K562 (cell line): Measurements from ENCODE around the gene ZNF562. TPM values are rescaled to one million over a fixed set of nuclear protein-coding genes. Genes with fewer than 3 reads are reported as not detected.

Experiments used
- ATAC-seq: fragments of 200-7000 bp; cut with Tn5 transposase; 3 replicates; pipeline ENCODE4 v1.9.1; 2020; ENCODE audit warnings: moderate library complexity
- BruUV-seq: library from RNA; stranded (reverse); fragments of 400-500 nt; replicated peaks from 2 replicates; lab custom pipeline; 2021; lab: Mats Ljungman, UMichigan
- CTCF ChIA-PET: fragments of 300-600 bp; formaldehyde crosslinking; extraction: SDS; loops from one replicate; lab custom pipeline; 2021; ENCODE audit warnings: low intra/inter-chr PET ratio; lab: Yijun Ruan, JAX
- POLR2A ChIA-PET: fragments of 300-600, 350-650 bp; sonication (Branson Sonifier 250); formaldehyde crosslinking; extraction: SDS; loops from one replicate; lab custom pipeline; 2021; ENCODE audit warnings: antibody characterized with exemption, inconsistent platforms; lab: Yijun Ruan, JAX
- DNase-seq, 4 experiments: peaks; one replicate each; pipeline versions ENCODE4 v3.0.0 to v3.0.0-alpha.2; 2011 to 2018; ENCODE audit warnings: low spot score in 3 of 4, mixed read lengths in 3 of 4; ENCODE audit errors: extremely low read depth in 1 of 4
- FAIRE-seq: peaks from 2 replicates; lab custom pipeline; 2011; peaks lifted over from hg19 to GRCh38; lab: Jason Lieb, UNC
- H2AFZ ChIP-seq: 2 replicates; pipeline ENCODE4 v1.6.0; 2011; ENCODE audit warnings: low read depth, low read length, control low read depth, inconsistent platforms
- H3K27ac ChIP-seq: fragments of 200-600 bp; 3 replicates; pipeline ENCODE4 v1.8.0; 2011; ENCODE audit warnings: low read depth, mild to moderate bottlenecking, control low read depth, inconsistent platforms, low read length, moderate library complexity, mixed read lengths; ENCODE audit errors: extremely low read depth
- H3K27me3 ChIP-seq, 2 experiments: fragments of 300-600 bp in 1 of 2; 2 replicates in 1 of 2; 3 replicates in 1 of 2; pipeline versions ENCODE4 v1.6.0 to v1.8.0; 2011; ENCODE audit warnings: inconsistent platforms in 2 of 2, low read length in 2 of 2, mild to moderate bottlenecking in 1 of 2, mixed read lengths in 1 of 2, moderate library complexity in 1 of 2; ENCODE audit not compliant: control insufficient read depth in 2 of 2, insufficient read depth in 2 of 2
- H3K36me3 ChIP-seq: fragments of 300-600 bp; 3 replicates; pipeline ENCODE4 v1.8.0; 2011; ENCODE audit warnings: mild to moderate bottlenecking, low read length, inconsistent platforms; ENCODE audit not compliant: control insufficient read depth, insufficient read depth
- H3K4me1 ChIP-seq, 2 experiments: fragments of 200-600 bp in 1 of 2; replicated peaks in 1 of 2; 2 replicates in 1 of 2; 3 replicates in 1 of 2; pipeline versions ENCODE4 v1.5.1 to v1.8.0; 2011; ENCODE audit warnings: inconsistent platforms in 2 of 2, low read length in 2 of 2, mild to moderate bottlenecking in 1 of 2, mixed read lengths in 1 of 2, moderate library complexity in 1 of 2; ENCODE audit not compliant: control insufficient read depth in 2 of 2, insufficient read depth in 2 of 2
- H3K4me2 ChIP-seq: 2 replicates; pipeline ENCODE4 v1.6.1; 2011; ENCODE audit warnings: low read length, control low read depth, inconsistent platforms, mixed read lengths; ENCODE audit not compliant: insufficient read depth
- H3K4me3 ChIP-seq: fragments of 200-600 bp; sonication (generic), shearing (Covaris generic); 2 replicates; pipeline ENCODE4 v1.5.1; 2016; ENCODE audit warnings: control low read depth, inconsistent platforms
- H3K79me2 ChIP-seq: fragments of 200-600 bp; 3 replicates; pipeline ENCODE4 v1.8.0; 2011; ENCODE audit warnings: low read length, inconsistent platforms; ENCODE audit not compliant: control insufficient read depth, insufficient read depth
- H3K9ac ChIP-seq, 2 experiments: 2 replicates each; pipeline versions ENCODE4 v1.6.0 to v1.6.1; 2011; ENCODE audit warnings: low read depth in 2 of 2, low read length in 2 of 2, control low read depth in 1 of 2, inconsistent platforms in 1 of 2, mild to moderate bottlenecking in 1 of 2, mixed read lengths in 1 of 2; ENCODE audit not compliant: insufficient read depth in 1 of 2
- H3K9me1 ChIP-seq: one replicate; pipeline ENCODE4 v1.6.0; 2011; ENCODE audit warnings: inconsistent platforms, mild to moderate bottlenecking, low read length, moderate library complexity; ENCODE audit not compliant: control insufficient read depth, insufficient read depth
- H3K9me3 ChIP-seq: replicated peaks from 2 replicates; pipeline ENCODE4 v1.5.1; 2011; ENCODE audit warnings: low read depth, low read length, inconsistent platforms; ENCODE audit not compliant: control insufficient read depth, insufficient read depth
- H4K20me1 ChIP-seq: replicated peaks from 2 replicates; pipeline ENCODE4 v1.6.1; 2011; ENCODE audit warnings: low read length, inconsistent platforms, mixed read lengths; ENCODE audit not compliant: control insufficient read depth, insufficient read depth
- BACH1 ChIP-seq: fragments of 200-800 bp; sonication (Bioruptor generic); IDR thresholded peaks from 2 replicates; pipeline ENCODE4 v1.6.1; 2016; ENCODE audit warnings: missing genetic modification characterization, missing compliant biosample characterization
- CREB1 ChIP-seq, 2 experiments: sonication (generic) in 1 of 2; formaldehyde crosslinking in 1 of 2; IDR thresholded peaks; 2 replicates each; pipeline versions ENCODE4 v1.6.1 to v1.8.0; 2012 to 2022; ENCODE audit warnings: inconsistent platforms in 1 of 2, mild to moderate bottlenecking in 1 of 2, missing genetic modification reagents in 1 of 2, moderate library complexity in 1 of 2
- HCFC1 ChIP-seq: IDR thresholded peaks from 2 replicates; pipeline ENCODE4 v1.6.1; 2012; ENCODE audit warnings: low read depth, low read length, improper control_type of control experiment
- JUN ChIP-seq, 2 experiments: sonication (generic) in 1 of 2; formaldehyde crosslinking in 1 of 2; IDR thresholded peaks; 2 replicates each; pipeline versions ENCODE4 v1.6.1 to v1.8.0; 2012 to 2022; ENCODE audit warnings: borderline replicate concordance in 2 of 2, mild to moderate bottlenecking in 2 of 2, improper control_type of control experiment in 1 of 2, low read depth in 1 of 2, low read length in 1 of 2, missing genetic modification reagents in 1 of 2
- PHB ChIP-seq: fragments of 250-450 bp; sonication (Bioruptor Pico); IDR thresholded peaks from 2 replicates; pipeline ENCODE4 v1.5.0; 2021
- POLR2B ChIP-seq: fragments of 450-650 bp; IDR thresholded peaks from 2 replicates; pipeline ENCODE4 v1.6.1; 2018; ENCODE audit warnings: low read depth; ENCODE audit not compliant: partially characterized antibody
- RHOXF2B ChIP-seq: fragments of 250-450 bp; sonication (Bioruptor Pico); conservative IDR thresholded peaks from 2 replicates; pipeline ENCODE4 v1.5.1; 2021
- TAF15 ChIP-seq: fragments of 200-400 bp; formaldehyde crosslinking; IDR thresholded peaks from 2 replicates; pipeline ENCODE4 v1.6.1; 2017; ENCODE audit warnings: mild to moderate bottlenecking, low read depth, low read length, moderate library complexity
- ZBTB17 ChIP-seq: fragments of 450-650 bp; formaldehyde crosslinking; IDR thresholded peaks from 2 replicates; pipeline ENCODE4 v1.4.0; 2020; ENCODE audit warnings: mild to moderate bottlenecking
- ZBTB5 ChIP-seq: fragments of 450-650 bp; IDR thresholded peaks from 2 replicates; pipeline ENCODE4 v1.6.1; 2017; ENCODE audit warnings: antibody characterized with exemption
- ZFX ChIP-seq: sonication (generic); formaldehyde crosslinking; IDR thresholded peaks from 2 replicates; pipeline ENCODE4 v1.8.0; 2022; ENCODE audit warnings: mild to moderate bottlenecking, missing genetic modification reagents, moderate library complexity
- ZNF311 ChIP-seq: fragments of 250-450 bp; sonication (Bioruptor Pico); IDR thresholded peaks from 2 replicates; pipeline ENCODE4 v1.4.0; 2020; ENCODE audit warnings: mild to moderate bottlenecking, moderate library complexity
- ZNF384 ChIP-seq: IDR thresholded peaks from 2 replicates; pipeline ENCODE4 v1.6.1; 2012; ENCODE audit warnings: low read depth, low read length, improper control_type of control experiment
- ZNF41 ChIP-seq: fragments of 250-450 bp; sonication (Bioruptor Pico); conservative IDR thresholded peaks from 2 replicates; pipeline ENCODE4 v1.4.0; 2020; ENCODE audit warnings: mild to moderate bottlenecking
- ZNF444 ChIP-seq: fragments of 250-450 bp; sonication (Bioruptor Pico); IDR thresholded peaks from 2 replicates; pipeline ENCODE4 v1.4.0; 2020; ENCODE audit warnings: mild to moderate bottlenecking, moderate library complexity
- WGBS: fragments of 100-300 bp; shearing (Covaris generic); methylation state at CpG from one replicate; pipeline ENCODE4 v1.1.6; 2016; ENCODE audit warnings: low coverage, mixed read lengths; ENCODE audit not compliant: insufficient coverage; ENCODE audit errors: missing lambda C conversion rate; 5-methylcytosine and 5-hydroxymethylcytosine counted together
- in situ Hi-C: fragments of 300-500 bp; cut with MboI; formaldehyde crosslinking; loops from 4 replicates; pipeline ENCODE4 v1.15.0; 2018; ENCODE audit warnings: inconsistent platforms, mixed read lengths
- intact Hi-C: fragments of 100-400 bp; cut with micrococcal nuclease; formaldehyde crosslinking; loops from 2 replicates; pipeline ENCODE4 v1.14.2; 2022
- polyA plus RNA-seq, 8 experiments: library from polyadenylated mRNA; depleted of rRNA in 4 of 8; stranded (reverse) in 5 of 8; unstranded in 3 of 8; fragments of >200 nt; fragmentation: Nextera tagmentation in 2 of 8; fragmentation: Illumina TruSeq in 1 of 8; extraction: Ambion mirVana in 2 of 8; extraction: Trizol in 1 of 8; gene quantifications; 2 replicates each; pipeline versions ENCODE4 v1.2.1 to v1.2.3, GENCODE V29; 2011 to 2014; ENCODE audit warnings: inconsistent platforms in 1 of 8, missing spikeins in 1 of 8
- total RNA-seq, 7 experiments: library from RNA; depleted of rRNA in 6 of 7; stranded (reverse); fragments of >200 nt in 6 of 7; fragmentation: Illumina TruSeq in 2 of 7; extraction: Trizol in 2 of 7; gene quantifications; 2 replicates each; pipeline versions ENCODE4 v1.2.1 to v1.2.3, GENCODE V29; 2011 to 2021; ENCODE audit warnings: low replicate concordance in 1 of 7
- TF ChIP-seq, protein P1 (sequence below): sonication (generic); formaldehyde crosslinking; IDR thresholded peaks from 2 replicates; pipeline ENCODE4 v1.9.0; 2022; ENCODE audit warnings: mild to moderate bottlenecking, missing genetic modification reagents
- TF ChIP-seq, protein P2 (sequence below): fragments of 250-450 bp; sonication (Bioruptor Pico); IDR thresholded peaks from 2 replicates; pipeline ENCODE4 v1.5.0; 2020; ENCODE audit warnings: mild to moderate bottlenecking
- TF ChIP-seq, protein P3 (sequence below): fragments of 450-650 bp; IDR thresholded peaks from 2 replicates; pipeline ENCODE4 v1.6.1; 2016; ENCODE audit warnings: mild to moderate bottlenecking

ZNF562 gene
- total and polyA plus RNA-seq, 9 of the 15 experiments (the other 6 are each of a cell fraction or from before 2014, with no cell fraction given), result 11.8 to 46.9 (median 20.8) TPM

GRCh38 chr19:9622531-9622930 lies 52.4 kb downstream of the ZNF562 start:
- H2AFZ ChIP-seq, result no peak overlapping the region
- in situ Hi-C loops (loop anchor here (10.0 kb wide), 1 partner anchor 488 kb away; no protein-coding TSS in a partner anchor), intact Hi-C loops (loop anchor here (5.0 to 10.0 kb wide), 2 partner anchors 35 to 292 kb away; no protein-coding TSS in a partner anchor)
- H3K27ac ChIP-seq, result no peak overlapping the region
- H3K27me3 ChIP-seq, result no peaks in the 10 kb centered on the region
- ChIA-PET CTCF (no interaction called here), POLR2A (no interaction called here)
- BruUV-seq, result no TSS peak
- no peak overlapping the region for H3K4me3 ChIP-seq
- no peak overlapping the region for H3K4me2 ChIP-seq
- FAIRE-seq (no peak), DNase-seq (no peak), ATAC-seq (no peak)
- H3K4me1 ChIP-seq, result peaks cover 0 to 3% of the 10 kb centered on the region in 2 experiments; a peak in 2 of 5 replicates
- H4K20me1 ChIP-seq, result no peaks in the 10 kb centered on the region
- H3K36me3 ChIP-seq, result peaks cover 19% of the 10 kb centered on the region; the same call in 2 of the 3 replicates
- WGBS, result 53% methylated on average over 2 of the region's 2 CpGs
- H3K9ac ChIP-seq, result no peak overlapping the region
- peaks cover 21% of the 10 kb centered on the region for H3K79me2 ChIP-seq
- H3K9me3 ChIP-seq, result no peaks in the 10 kb centered on the region
- no peaks in the 10 kb centered on the region for H3K9me1 ChIP-seq
- TF ChIP-seq, protein P1, sequence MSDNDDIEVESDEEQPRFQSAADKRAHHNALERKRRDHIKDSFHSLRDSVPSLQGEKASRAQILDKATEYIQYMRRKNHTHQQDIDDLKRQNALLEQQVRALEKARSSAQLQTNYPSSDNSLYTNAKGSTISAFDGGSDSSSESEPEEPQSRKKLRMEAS (CRISPR knock-in tag), result no peak
- no peak for TF ChIP-seq BACH1
- no peak for TF ChIP-seq ZNF41 (CRISPR knock-in tag)
- no peak for TF ChIP-seq ZFX
- no peak for TF ChIP-seq ZNF384
- no peak for TF ChIP-seq ZBTB5
- no peak for TF ChIP-seq POLR2B
- no peak for TF ChIP-seq RHOXF2B
- no peak for TF ChIP-seq HCFC1
- TF ChIP-seq TAF15, result no peak
- TF ChIP-seq CREB1 (IDR thresholded peaks at IDR 0.05), result no peak
- TF ChIP-seq CREB1 (CRISPR knock-in tag; IDR thresholded peaks at IDR 0.05), result no peak
- no peak for TF ChIP-seq ZNF444
- TF ChIP-seq, protein P2, sequence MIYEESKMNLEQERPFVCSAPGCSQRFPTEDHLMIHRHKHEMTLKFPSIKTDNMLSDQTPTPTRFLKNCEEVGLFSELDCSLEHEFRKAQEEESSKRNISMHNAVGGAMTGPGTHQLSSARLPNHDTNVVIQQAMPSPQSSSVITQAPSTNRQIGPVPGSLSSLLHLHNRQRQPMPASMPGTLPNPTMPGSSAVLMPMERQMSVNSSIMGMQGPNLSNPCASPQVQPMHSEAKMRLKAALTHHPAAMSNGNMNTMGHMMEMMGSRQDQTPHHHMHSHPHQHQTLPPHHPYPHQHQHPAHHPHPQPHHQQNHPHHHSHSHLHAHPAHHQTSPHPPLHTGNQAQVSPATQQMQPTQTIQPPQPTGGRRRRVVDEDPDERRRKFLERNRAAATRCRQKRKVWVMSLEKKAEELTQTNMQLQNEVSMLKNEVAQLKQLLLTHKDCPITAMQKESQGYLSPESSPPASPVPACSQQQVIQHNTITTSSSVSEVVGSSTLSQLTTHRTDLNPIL (CRISPR knock-in tag), result no peak
- TF ChIP-seq, protein P3, sequence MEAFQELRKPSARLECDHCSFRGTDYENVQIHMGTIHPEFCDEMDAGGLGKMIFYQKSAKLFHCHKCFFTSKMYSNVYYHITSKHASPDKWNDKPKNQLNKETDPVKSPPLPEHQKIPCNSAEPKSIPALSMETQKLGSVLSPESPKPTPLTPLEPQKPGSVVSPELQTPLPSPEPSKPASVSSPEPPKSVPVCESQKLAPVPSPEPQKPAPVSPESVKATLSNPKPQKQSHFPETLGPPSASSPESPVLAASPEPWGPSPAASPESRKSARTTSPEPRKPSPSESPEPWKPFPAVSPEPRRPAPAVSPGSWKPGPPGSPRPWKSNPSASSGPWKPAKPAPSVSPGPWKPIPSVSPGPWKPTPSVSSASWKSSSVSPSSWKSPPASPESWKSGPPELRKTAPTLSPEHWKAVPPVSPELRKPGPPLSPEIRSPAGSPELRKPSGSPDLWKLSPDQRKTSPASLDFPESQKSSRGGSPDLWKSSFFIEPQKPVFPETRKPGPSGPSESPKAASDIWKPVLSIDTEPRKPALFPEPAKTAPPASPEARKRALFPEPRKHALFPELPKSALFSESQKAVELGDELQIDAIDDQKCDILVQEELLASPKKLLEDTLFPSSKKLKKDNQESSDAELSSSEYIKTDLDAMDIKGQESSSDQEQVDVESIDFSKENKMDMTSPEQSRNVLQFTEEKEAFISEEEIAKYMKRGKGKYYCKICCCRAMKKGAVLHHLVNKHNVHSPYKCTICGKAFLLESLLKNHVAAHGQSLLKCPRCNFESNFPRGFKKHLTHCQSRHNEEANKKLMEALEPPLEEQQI, result no peak
- TF ChIP-seq ZNF311, result no peak
- TF ChIP-seq ZBTB17 (CRISPR knock-in tag), result no peak
- no peak for TF ChIP-seq JUN (IDR thresholded peaks at IDR 0.05; ENCODE audit: borderline replicate concordance, low read depth, low read length)
- no peak for TF ChIP-seq JUN (CRISPR knock-in tag; IDR thresholded peaks at IDR 0.05; ENCODE audit: borderline replicate concordance)
- TF ChIP-seq PHB, result no peak
